Activated naive CD8-positive, alpha-beta T cell treated with anti-CD3 and anti-CD28 coated beads, Interleukin-2, amount 50 U/mL, for 16 hours (primary cell): ENCODE measurements around the gene KIF17.
"Not testable (repeated sequence)": the region's sequence is repeated elsewhere in the genome, so short reads cannot be mapped to it uniquely, and the experiment has no call there.

ENCODE experiments used
- DNase-seq: peaks from one replicate; pipeline ENCODE4 v3.0.0-alpha.2; 2020; ENCODE audit warnings: low read depth, low spot score

KIF17 gene

GRCh38 chr1:20727746-20728316 lies 10.0 kb upstream of the KIF17 start:
- no peak for DNase-seq

GRCh38 chr1:20726932-20727745 lies 9.3 kb upstream of the KIF17 start:
- no peak for DNase-seq

- no peak for DNase-seq
Observed at GRCh38 chr1:20726118-20726911, 8.5 kb upstream of the KIF17 start.

- no peak for DNase-seq
Observed at GRCh38 chr1:20725189-20726117, 7.6 kb upstream of the KIF17 start.

GRCh38 chr1:20724364-20725188 lies 6.8 kb upstream of the KIF17 start:
- DNase-seq = no peak

GRCh38 chr1:20723537-20724363 lies 5.9 kb upstream of the KIF17 start:
- DNase-seq = no peak

- DNase-seq = no peak
Observed at GRCh38 chr1:20723159-20723536, 5.3 kb upstream of the KIF17 start.

GRCh38 chr1:20721117-20722061 lies 3.6 kb upstream of the KIF17 start:
- no peak for DNase-seq

GRCh38 chr1:20720631-20721091 lies 2.9 kb upstream of the KIF17 start:
- no peak for DNase-seq

GRCh38 chr1:20719871-20720620 lies 2.2 kb upstream of the KIF17 start:
- DNase-seq = no peak

GRCh38 chr1:20719261-20719660 lies 1.5 kb upstream of the KIF17 start:
- DNase-seq = no peak

GRCh38 chr1:20718343-20718882 lies 606 bp upstream of the KIF17 start:
- not testable (repeated sequence) for DNase-seq

GRCh38 chr1:20716232-20716631 lies 1.6 kb downstream of the KIF17 start:
- DNase-seq = no peak

GRCh38 chr1:20715406-20715805 lies 2.4 kb downstream of the KIF17 start:
- DNase-seq = no peak

GRCh38 chr1:20713440-20713839 lies 4.4 kb downstream of the KIF17 start:
- no peak for DNase-seq

- DNase-seq = no peak
Observed at GRCh38 chr1:20712215-20712577, 5.6 kb downstream of the KIF17 start.
